ENCODE measurements around the gene RTKN2. TPM values are rescaled to one million over a fixed set of nuclear protein-coding genes. Genes with fewer than 3 reads are reported as not detected.

The RTKN2 gene
- total and polyA plus RNA-seq, 9 of the 15 experiments (the other 6 are each of a cell fraction or from before 2014, with no cell fraction given) = 0.03 to 0.11 (median 0.05) TPM; not detected in 2

GRCh38 chr10:62305813-62306212 is 37.2 kb upstream of the RTKN2 start:
- Histone ChIP-seq H3K9ac (ENCODE audit: insufficient read depth in 1 of 2, low read depth in 2 of 2, low read length in 2 of 2) (no peak overlapping the region), H3K36me3 (ENCODE audit: control insufficient read depth, insufficient read depth, low read length) (no peaks in the 10 kb centered on the region), H3K9me3 (replicated peaks; ENCODE audit: control insufficient read depth, insufficient read depth, low read depth, low read length) (no peaks in the 10 kb centered on the region), H4K20me1 (replicated peaks; ENCODE audit: control insufficient read depth, insufficient read depth, low read length) (no peaks in the 10 kb centered on the region), H3K27ac (ENCODE audit: extremely low read depth, low read depth, low read length) (no peak overlapping the region), H3K9me1 (ENCODE audit: control insufficient read depth, insufficient read depth, low read length) (no peaks in the 10 kb centered on the region), H3K4me3 (no peak overlapping the region), H3K4me1 (replicated peaks in 1 of 2; ENCODE audit: control insufficient read depth in 2 of 2, insufficient read depth in 2 of 2, low read length in 2 of 2) (no peaks in the 10 kb centered on the region), H3K27me3 (ENCODE audit: control insufficient read depth in 2 of 2, insufficient read depth in 2 of 2, low read length in 2 of 2) (no peaks in the 10 kb centered on the region), H2AFZ (ENCODE audit: low read depth, low read length) (no peak overlapping the region), H3K79me2 (ENCODE audit: control insufficient read depth, insufficient read depth, low read length) (no peaks in the 10 kb centered on the region), H3K4me2 (ENCODE audit: insufficient read depth, low read length) (no peak overlapping the region)
- in situ Hi-C loops (cut with MboI) = no loop called here
- ChIA-PET POLR2A (interaction anchor here (0.6 kb wide), 1 partner anchor 9 kb away, joined by 3 read pairs; no protein-coding TSS in a partner anchor), CTCF (ENCODE audit: low intra/inter-chr PET ratio) (no interaction called here)
- no peak for FAIRE-seq
- 0% methylated on average over 1 of the region's 1 CpG for WGBS (ENCODE audit: insufficient coverage, low coverage, missing lambda C conversion rate)
- intact Hi-C loops (cut with micrococcal nuclease) = no loop called here
- no TSS peak for BruUV-seq (replicated peaks)
- ATAC-seq = no peak
- TF ChIP-seq ZZZ3 (IDR thresholded peaks at IDR 0.05) = no peak
- no peak for TF ChIP-seq ZNF253 (CRISPR knock-in tag; conservative IDR thresholded peaks at IDR 0.05)
- TF ChIP-seq CBFA2T2 (conservative IDR thresholded peaks at IDR 0.05) = no peak
- no peak for DNase-seq (ENCODE audit: extremely low read depth in 1 of 4, low spot score in 3 of 4)

- no peak for FAIRE-seq
- intact Hi-C loops (cut with micrococcal nuclease) = no loop called here
- no peak for DNase-seq (ENCODE audit: extremely low read depth in 1 of 4, low spot score in 3 of 4)
- Histone ChIP-seq H3K27me3 (ENCODE audit: control insufficient read depth in 2 of 2, insufficient read depth in 2 of 2, low read length in 2 of 2) (no peaks in the 10 kb centered on the region), H3K4me3 (no peak overlapping the region), H3K36me3 (ENCODE audit: control insufficient read depth, insufficient read depth, low read length) (no peaks in the 10 kb centered on the region), H3K79me2 (ENCODE audit: control insufficient read depth, insufficient read depth, low read length) (no peaks in the 10 kb centered on the region), H3K4me2 (ENCODE audit: insufficient read depth, low read length) (no peak overlapping the region), H3K9me3 (replicated peaks; ENCODE audit: control insufficient read depth, insufficient read depth, low read depth, low read length) (no peaks in the 10 kb centered on the region), H3K4me1 (replicated peaks in 1 of 2; ENCODE audit: control insufficient read depth in 2 of 2, insufficient read depth in 2 of 2, low read length in 2 of 2) (no peaks in the 10 kb centered on the region), H3K27ac (ENCODE audit: extremely low read depth, low read depth, low read length) (no peak overlapping the region), H3K9ac (ENCODE audit: insufficient read depth in 1 of 2, low read depth in 2 of 2, low read length in 2 of 2) (no peak overlapping the region), H4K20me1 (replicated peaks; ENCODE audit: control insufficient read depth, insufficient read depth, low read length) (no peaks in the 10 kb centered on the region), H2AFZ (ENCODE audit: low read depth, low read length) (no peak overlapping the region), H3K9me1 (ENCODE audit: control insufficient read depth, insufficient read depth, low read length) (no peaks in the 10 kb centered on the region)
- ChIA-PET POLR2A (no interaction called here), CTCF (ENCODE audit: low intra/inter-chr PET ratio) (no interaction called here)
- no TSS peak for BruUV-seq (replicated peaks)
- in situ Hi-C loops (cut with MboI) = no loop called here
- ATAC-seq = no peak
- 2% methylated on average over 7 of the region's 7 CpGs for WGBS (ENCODE audit: insufficient coverage, low coverage, missing lambda C conversion rate)
- TF ChIP-seq MAFG (tag; conservative IDR thresholded peaks at IDR 0.05) (no peak), AFF1 (IDR thresholded peaks at IDR 0.05; ENCODE audit: low read depth in 1 of 2, partially characterized antibody in 2 of 2) (no peak), ZKSCAN3 (CRISPR knock-in tag; IDR thresholded peaks at IDR 0.05) (no peak), CXXC5 (CRISPR knock-in tag; IDR thresholded peaks at IDR 0.05) (no peak), ZMIZ1 (IDR thresholded peaks at IDR 0.05; ENCODE audit: low read depth in 2 of 2, low read length in 2 of 2) (no peak), PHF21A (IDR thresholded peaks at IDR 0.05; ENCODE audit: borderline replicate concordance, low read depth) (no peak)
Observed at GRCh38 chr10:62303922-62304321, 35.3 kb upstream of the RTKN2 start.

All from K562 (cell line).